Transverse colon (tissue), 4 donors: Measurements from ENCODE around the gene MRPS22. TPM values are rescaled to one million over a fixed set of nuclear protein-coding genes. Genes with fewer than 3 reads are reported as not detected.

ENCODE experiments used
- DNase-seq: peaks from one replicate; pipeline ENCODE4 v3.0.0-alpha.2; 2019
- H3K27ac ChIP-seq, 4 donors: fragments of 200-600 bp; sonication (generic); 2 replicates each; pipeline ENCODE4 v1.5.1; 2016 to 2018; ENCODE audit warnings: inconsistent platforms in 4 of 4
- H3K27me3 ChIP-seq: fragments of 200-600 bp; sonication (generic); 2 replicates; pipeline ENCODE4 v1.5.1; 2017; ENCODE audit warnings: inconsistent platforms
- H3K36me3 ChIP-seq, 4 donors: fragments of 200-600 bp; sonication (generic); 2 replicates each; pipeline ENCODE4 v1.5.1; 2017 to 2019; ENCODE audit warnings: inconsistent platforms in 4 of 4
- H3K4me1 ChIP-seq, 4 donors: fragments of 200-600 bp; sonication (generic); 2 replicates each; pipeline ENCODE4 v1.5.1; 2017 to 2020; ENCODE audit warnings: inconsistent platforms in 4 of 4
- H3K4me3 ChIP-seq, 4 donors: fragments of 200-600 bp; sonication (generic); 1 replicate in 1 of 4; 2 replicates in 3 of 4; pipeline versions ENCODE4 v1.5.1 to v1.6.1; 2017 to 2019; ENCODE audit warnings: inconsistent platforms in 4 of 4
- H3K9me3 ChIP-seq, 2 donors: fragments of 200-600 bp; sonication (generic); 2 replicates each; pipeline ENCODE4 v1.5.1; 2017 to 2019; ENCODE audit warnings: inconsistent platforms in 2 of 2
- CTCF ChIP-seq, 5 experiments: fragments of 200-600 bp in 3 of 5; fragments of 450-650 bp in 2 of 5; sonication (generic) in 3 of 5; IDR thresholded peaks; 1 replicate in 2 of 5; 2 replicates in 3 of 5; pipeline ENCODE4 v1.5.1; 2016 to 2017; ENCODE audit warnings: antibody characterized with exemption in 5 of 5, inconsistent platforms in 3 of 5, mild to moderate bottlenecking in 2 of 5, moderate library complexity in 1 of 5
- EP300 ChIP-seq: sonication (generic); formaldehyde crosslinking; IDR thresholded peaks from one replicate; pipeline ENCODE4 v1.6.1; 2017; ENCODE audit warnings: antibody characterized with exemption, low read depth
- POLR2A ChIP-seq: fragments of 450-650 bp; IDR thresholded peaks from one replicate; pipeline ENCODE4 v1.6.1; 2016; ENCODE audit warnings: antibody characterized with exemption, mild to moderate bottlenecking, moderate library complexity
- POLR2AphosphoS5 ChIP-seq, 3 donors: sonication (generic); formaldehyde crosslinking; IDR thresholded peaks; one replicate each; pipeline ENCODE4 v1.6.1; 2016; ENCODE audit warnings: antibody characterized with exemption in 3 of 3
- WGBS, 2 donors: methylation state at CpG; one replicate each; pipeline ENCODE4 v1.1.5; 2018; ENCODE audit warnings: low coverage in 1 of 2; 5-methylcytosine and 5-hydroxymethylcytosine counted together
- in situ Hi-C, 4 donors: fragments of 200-750 bp; cut with MboI; loops; one replicate each; pipeline versions ENCODE4 v1.15.0 to v1.15.1; 2017; ENCODE audit warnings: low sequenced_read_pairs in 3 of 4, low pct_ligation_motif_present in 1 of 4, low pct_unique_long_range_greater_than_20kb in 1 of 4
- intact Hi-C: fragments of 100-400 bp; cut with DNase I; formaldehyde crosslinking; loops from one replicate; pipeline ENCODE4 v1.15.1; 2023; ENCODE audit warnings: low total_unique reads
- total RNA-seq, 4 donors: library from RNA; depleted of rRNA; stranded (reverse); fragments of >200 nt; gene quantifications; one replicate each; pipeline ENCODE4 v1.1.0, GENCODE V29; 2016

Gene MRPS22
- total RNA-seq, 4 donors from 2014 or later, result 14.6 to 62.7 (median 51.6) TPM

- in situ Hi-C loops, result loop anchor here in 3 of 4 donors (10.0 to 25.0 kb wide), 4 partner anchors 208 to 908 kb away; no protein-coding TSS in a partner anchor
- Histone ChIP-seq H3K4me3 (no peak overlapping the region), H3K4me1 (no peaks in the 10 kb centered on the region), H3K27me3 (peaks cover 22% of the 10 kb centered on the region), H3K36me3 (no peaks in the 10 kb centered on the region), H3K9me3 (no peaks in the 10 kb centered on the region), H3K27ac (no peak overlapping the region)
- intact Hi-C loops, result loop anchor here (10.0 kb wide), 1 partner anchor 376 kb away; the partner anchor contains the start of genes FOXL2 and FOXL2NB
- no peak for TF ChIP-seq POLR2A
- no peak for TF ChIP-seq CTCF (IDR thresholded peaks at IDR 0.05)
- no peak for TF ChIP-seq POLR2AphosphoS5 (IDR thresholded peaks at IDR 0.05)
- no peak for DNase-seq
- WGBS, 2 donors, result 80 to 90% methylated on average over 2 to 8 of the region's 8 CpGs
Observed at GRCh38 chr3:139320551-139321309, 23.1 kb upstream of the MRPS22 start.

GRCh38 chr3:139322346-139322745, 21.5 kb upstream of the MRPS22 start:
- in situ Hi-C loops, result loop anchor here in 3 of 4 donors (10.0 to 25.0 kb wide), 4 partner anchors 210 to 910 kb away; no protein-coding TSS in a partner anchor

GRCh38 chr3:139323146-139323545, 20.7 kb upstream of the MRPS22 start:
- Histone ChIP-seq H3K27ac (no peak overlapping the region), H3K4me3 (no peak overlapping the region), H3K4me1 (no peaks in the 10 kb centered on the region), H3K36me3 (no peaks in the 10 kb centered on the region), H3K9me3 (no peaks in the 10 kb centered on the region), H3K27me3 (peaks cover 14% of the 10 kb centered on the region)
- no peak for DNase-seq
- no peak for TF ChIP-seq POLR2A
- TF ChIP-seq EP300, result no peak
- no peak for TF ChIP-seq POLR2AphosphoS5 (IDR thresholded peaks at IDR 0.05)
- no peak for TF ChIP-seq CTCF (IDR thresholded peaks at IDR 0.05)
- WGBS, 2 donors, result 93% methylated on average over 7 of the region's 7 CpGs; no CpG with 5 or more reads in 1 of the 2 donors
- in situ Hi-C loops, result loop anchor here in 3 of 4 donors (10.0 to 25.0 kb wide), 4 partner anchors 211 to 911 kb away; no protein-coding TSS in a partner anchor
- intact Hi-C loops, result loop anchor here (10.0 kb wide), 1 partner anchor 378 kb away; the partner anchor contains the start of genes FOXL2 and FOXL2NB

More at GRCh38 chr3:139322346-139322745, 21.5 kb upstream of the MRPS22 start:
- no peak for TF ChIP-seq POLR2A
- no peak for TF ChIP-seq POLR2AphosphoS5 (IDR thresholded peaks at IDR 0.05)
- no peak for TF ChIP-seq EP300
- no peak for TF ChIP-seq CTCF (IDR thresholded peaks at IDR 0.05)
- intact Hi-C loops, result loop anchor here (10.0 kb wide), 1 partner anchor 378 kb away; the partner anchor contains the start of genes FOXL2 and FOXL2NB
- Histone ChIP-seq H3K27ac (no peak overlapping the region), H3K36me3 (no peaks in the 10 kb centered on the region), H3K4me1 (no peaks in the 10 kb centered on the region), H3K27me3 (peaks cover 22% of the 10 kb centered on the region), H3K9me3 (no peaks in the 10 kb centered on the region), H3K4me3 (no peak overlapping the region)
- 67 to 80% methylated on average over 1 to 5 of the region's 5 CpGs for WGBS, 2 donors
- DNase-seq, result no peak

- H3K9me3 ChIP-seq, result no peaks in the 10 kb centered on the region
- TF ChIP-seq CTCF (IDR thresholded peaks at IDR 0.05), result no peak
- no peak for TF ChIP-seq EP300
- in situ Hi-C loops (loop anchor here in 3 of 4 donors (10.0 to 25.0 kb wide), 4 partner anchors 212 to 912 kb away; no protein-coding TSS in a partner anchor), intact Hi-C loops (loop anchor here (10.0 kb wide), 1 partner anchor 380 kb away; the partner anchor contains the start of genes FOXL2 and FOXL2NB)
- no peaks in the 10 kb centered on the region for H3K36me3 ChIP-seq
- WGBS, 2 donors, result 45 to 68% methylated on average over 4 to 5 of the region's 5 CpGs
- no peak overlapping the region for H3K4me3 ChIP-seq
- no peak for DNase-seq
- H3K27me3 ChIP-seq, result peaks cover 3% of the 10 kb centered on the region
- peaks cover 0 to 5% (median 2%) of the 10 kb centered on the region in 4 donors for H3K4me1 ChIP-seq
- no peak overlapping the region for H3K27ac ChIP-seq
Observed at GRCh38 chr3:139324456-139324855, 19.4 kb upstream of the MRPS22 start.
